ENCODE measurements around the gene SIN3A.
"Not testable (repeated sequence)": the region's sequence is repeated elsewhere in the genome, so short reads cannot be mapped to it uniquely, and the experiment has no call there.

Gene SIN3A

GRCh38 chr15:75443972-75444453 is 7.5 kb downstream of the SIN3A start:
- Histone ChIP-seq H3K36me3 (ENCODE audit: control insufficient read depth in 4 of 4, insufficient read depth in 4 of 4, low read length in 3 of 4) (peaks cover 4 to 38% (median 14%) of the 10 kb centered on the region in 4 experiments), H3K4me1 (ENCODE audit: control extremely low read depth in 1 of 4, control insufficient read depth in 4 of 4, insufficient read depth in 4 of 4, low read length in 3 of 4) (peaks cover under 1 to 13% (median 4%) of the 10 kb centered on the region in 4 experiments)
- POLR2A ChIA-PET = interaction anchor here (0.6 kb wide), 1 partner anchor 832 kb away, joined by 3 read pairs; no protein-coding TSS in a partner anchor
- not testable (repeated sequence) for H3K27ac ChIP-seq (ENCODE audit: insufficient read depth in 1 of 2, low read depth in 1 of 2, low read length in 2 of 2, poor library complexity in 1 of 2, severe bottlenecking in 2 of 2); H3K27me3 ChIP-seq (replicated peaks in 2 of 5; ENCODE audit: control insufficient read depth in 4 of 5, insufficient read depth in 5 of 5, low read length in 4 of 5); H3K9me3 ChIP-seq (ENCODE audit: control extremely low read depth in 1 of 5, control insufficient read depth in 4 of 5, insufficient read depth in 2 of 5, low read depth in 1 of 5, low read length in 4 of 5); H3K4me3 ChIP-seq (ENCODE audit: control insufficient read depth in 1 of 7, extremely low read depth in 1 of 7, insufficient read depth in 4 of 7, low read depth in 2 of 7, low read length in 6 of 7)
- no CpG with 5 or more reads among the region's 8 CpGs for WGBS (ENCODE audit: insufficient coverage)
- DNase-seq = peak in 1 of 3 donors; percentile 8
- CTCF ChIA-PET = interaction anchor here (1.3 kb wide), 1 partner anchor 65 kb away, joined by 3 read pairs; no protein-coding TSS in a partner anchor

- no peak for DNase-seq
- H3K27ac ChIP-seq (ENCODE audit: insufficient read depth in 1 of 2, low read depth in 1 of 2, low read length in 2 of 2, poor library complexity in 1 of 2, severe bottlenecking in 2 of 2) = no peak overlapping the region
- no peaks in the 10 kb centered on the region for H3K27me3 ChIP-seq (replicated peaks in 2 of 5; ENCODE audit: control insufficient read depth in 4 of 5, insufficient read depth in 5 of 5, low read length in 4 of 5)
- no peaks in the 10 kb centered on the region for H3K4me1 ChIP-seq (ENCODE audit: control extremely low read depth in 1 of 4, control insufficient read depth in 4 of 4, insufficient read depth in 4 of 4, low read length in 3 of 4)
- no peaks in the 10 kb centered on the region for H3K9me3 ChIP-seq (ENCODE audit: control extremely low read depth in 1 of 5, control insufficient read depth in 4 of 5, insufficient read depth in 2 of 5, low read depth in 1 of 5, low read length in 4 of 5)
- H3K4me3 ChIP-seq (ENCODE audit: control insufficient read depth in 1 of 7, extremely low read depth in 1 of 7, insufficient read depth in 4 of 7, low read depth in 2 of 7, low read length in 6 of 7) = no peak overlapping the region
- peaks cover 7 to 33% (median 11%) of the 10 kb centered on the region in 4 experiments for H3K36me3 ChIP-seq (ENCODE audit: control insufficient read depth in 4 of 4, insufficient read depth in 4 of 4, low read length in 3 of 4)
- POLR2A ChIA-PET = no interaction called here
- 100% methylated on average over 4 of the region's 4 CpGs for WGBS (ENCODE audit: insufficient coverage)
- CTCF ChIA-PET = no interaction called here
Measured at GRCh38 chr15:75437721-75438120, 13.8 kb downstream of the SIN3A start.

- Histone ChIP-seq H3K36me3 (ENCODE audit: control insufficient read depth in 4 of 4, insufficient read depth in 4 of 4, low read length in 3 of 4) (peaks cover 6 to 33% (median 9%) of the 10 kb centered on the region in 4 experiments), H3K4me3 (ENCODE audit: control insufficient read depth in 1 of 7, extremely low read depth in 1 of 7, insufficient read depth in 4 of 7, low read depth in 2 of 7, low read length in 6 of 7) (no peak overlapping the region), H3K27me3 (replicated peaks in 2 of 5; ENCODE audit: control insufficient read depth in 4 of 5, insufficient read depth in 5 of 5, low read length in 4 of 5) (no peaks in the 10 kb centered on the region), H3K4me1 (ENCODE audit: control extremely low read depth in 1 of 4, control insufficient read depth in 4 of 4, insufficient read depth in 4 of 4, low read length in 3 of 4) (no peaks in the 10 kb centered on the region), H3K27ac (ENCODE audit: insufficient read depth in 1 of 2, low read depth in 1 of 2, low read length in 2 of 2, poor library complexity in 1 of 2, severe bottlenecking in 2 of 2) (no peak overlapping the region), H3K9me3 (ENCODE audit: control extremely low read depth in 1 of 5, control insufficient read depth in 4 of 5, insufficient read depth in 2 of 5, low read depth in 1 of 5, low read length in 4 of 5) (no peaks in the 10 kb centered on the region)
- no peak for DNase-seq
- WGBS (ENCODE audit: insufficient coverage) = 96% methylated on average over 4 of the region's 5 CpGs
- ChIA-PET POLR2A (interaction anchor here (1.2 kb wide), 1 partner anchor 15 kb away, joined by 4 read pairs; the partner anchor contains the start of gene SIN3A), CTCF (interaction anchor here (0.6 to 0.8 kb wide), 3 partner anchors 9 to 35 kb away, joined by 3 to 6 read pairs (median 3); no protein-coding TSS in a partner anchor)
Measured at GRCh38 chr15:75436881-75437280, 14.6 kb downstream of the SIN3A start.

GRCh38 chr15:75431682-75432081 is 19.8 kb downstream of the SIN3A start:
- no peaks in the 10 kb centered on the region for H3K9me3 ChIP-seq (ENCODE audit: control extremely low read depth in 1 of 5, control insufficient read depth in 4 of 5, insufficient read depth in 2 of 5, low read depth in 1 of 5, low read length in 4 of 5)
- CTCF ChIA-PET = interaction anchor here (1.0 to 1.1 kb wide), 2 partner anchors 15 to 17 kb away, joined by 3 read pairs; no protein-coding TSS in a partner anchor
- H3K36me3 ChIP-seq (ENCODE audit: control insufficient read depth in 4 of 4, insufficient read depth in 4 of 4, low read length in 3 of 4) = peaks cover 10 to 51% (median 24%) of the 10 kb centered on the region in 4 experiments
- no CpG with 5 or more reads among the region's 1 CpG for WGBS (ENCODE audit: insufficient coverage)
- no peaks in the 10 kb centered on the region for H3K4me1 ChIP-seq (ENCODE audit: control extremely low read depth in 1 of 4, control insufficient read depth in 4 of 4, insufficient read depth in 4 of 4, low read length in 3 of 4)
- H3K4me3 ChIP-seq (ENCODE audit: control insufficient read depth in 1 of 7, extremely low read depth in 1 of 7, insufficient read depth in 4 of 7, low read depth in 2 of 7, low read length in 6 of 7) = no peak overlapping the region
- no peak for DNase-seq
- no peak overlapping the region for H3K27ac ChIP-seq (ENCODE audit: insufficient read depth in 1 of 2, low read depth in 1 of 2, low read length in 2 of 2, poor library complexity in 1 of 2, severe bottlenecking in 2 of 2)
- POLR2A ChIA-PET = interaction anchor here (0.9 kb wide), 1 partner anchor 21 kb away, joined by 3 read pairs; no protein-coding TSS in a partner anchor
- H3K27me3 ChIP-seq (replicated peaks in 2 of 5; ENCODE audit: control insufficient read depth in 4 of 5, insufficient read depth in 5 of 5, low read length in 4 of 5) = no peaks in the 10 kb centered on the region

GRCh38 chr15:75431270-75431669 is 20.2 kb downstream of the SIN3A start:
- WGBS (ENCODE audit: insufficient coverage) = 100% methylated on average over 1 of the region's 2 CpGs
- peak overlapping the region in 1 of 2 experiments; percentile 55 for H3K27ac ChIP-seq (ENCODE audit: insufficient read depth in 1 of 2, low read depth in 1 of 2, low read length in 2 of 2, poor library complexity in 1 of 2, severe bottlenecking in 2 of 2)
- peaks cover 10 to 53% (median 25%) of the 10 kb centered on the region in 4 experiments for H3K36me3 ChIP-seq (ENCODE audit: control insufficient read depth in 4 of 4, insufficient read depth in 4 of 4, low read length in 3 of 4)
- no peak overlapping the region for H3K4me3 ChIP-seq (ENCODE audit: control insufficient read depth in 1 of 7, extremely low read depth in 1 of 7, insufficient read depth in 4 of 7, low read depth in 2 of 7, low read length in 6 of 7)
- no peaks in the 10 kb centered on the region for H3K27me3 ChIP-seq (replicated peaks in 2 of 5; ENCODE audit: control insufficient read depth in 4 of 5, insufficient read depth in 5 of 5, low read length in 4 of 5)
- DNase-seq = no peak
- H3K4me1 ChIP-seq (ENCODE audit: control extremely low read depth in 1 of 4, control insufficient read depth in 4 of 4, insufficient read depth in 4 of 4, low read length in 3 of 4) = peaks cover 0 to 4% (median 1%) of the 10 kb centered on the region in 4 experiments
- POLR2A ChIA-PET = no interaction called here
- CTCF ChIA-PET = interaction anchor here (1.0 to 1.1 kb wide), 2 partner anchors 15 to 17 kb away, joined by 3 read pairs; no protein-coding TSS in a partner anchor
- H3K9me3 ChIP-seq (ENCODE audit: control extremely low read depth in 1 of 5, control insufficient read depth in 4 of 5, insufficient read depth in 2 of 5, low read depth in 1 of 5, low read length in 4 of 5) = no peaks in the 10 kb centered on the region

GRCh38 chr15:75430259-75430658 is 21.2 kb downstream of the SIN3A start:
- Histone ChIP-seq H3K9me3 (ENCODE audit: control extremely low read depth in 1 of 5, control insufficient read depth in 4 of 5, insufficient read depth in 2 of 5, low read depth in 1 of 5, low read length in 4 of 5) (no peaks in the 10 kb centered on the region), H3K27me3 (replicated peaks in 2 of 5; ENCODE audit: control insufficient read depth in 4 of 5, insufficient read depth in 5 of 5, low read length in 4 of 5) (no peaks in the 10 kb centered on the region), H3K4me3 (ENCODE audit: control insufficient read depth in 1 of 7, extremely low read depth in 1 of 7, insufficient read depth in 4 of 7, low read depth in 2 of 7, low read length in 6 of 7) (no peak overlapping the region), H3K27ac (ENCODE audit: insufficient read depth in 1 of 2, low read depth in 1 of 2, low read length in 2 of 2, poor library complexity in 1 of 2, severe bottlenecking in 2 of 2) (no peak overlapping the region), H3K4me1 (ENCODE audit: control extremely low read depth in 1 of 4, control insufficient read depth in 4 of 4, insufficient read depth in 4 of 4, low read length in 3 of 4) (peaks cover 0 to 7% (median 3%) of the 10 kb centered on the region in 4 experiments), H3K36me3 (ENCODE audit: control insufficient read depth in 4 of 4, insufficient read depth in 4 of 4, low read length in 3 of 4) (peaks cover 8 to 49% (median 22%) of the 10 kb centered on the region in 4 experiments)
- CTCF ChIA-PET = no interaction called here
- DNase-seq = no peak
- WGBS (ENCODE audit: insufficient coverage) = 100% methylated on average over 6 of the region's 7 CpGs
- POLR2A ChIA-PET = no interaction called here

- Histone ChIP-seq H3K4me3 (ENCODE audit: control insufficient read depth in 1 of 7, extremely low read depth in 1 of 7, insufficient read depth in 4 of 7, low read depth in 2 of 7, low read length in 6 of 7) (no peak overlapping the region), H3K9me3 (ENCODE audit: control extremely low read depth in 1 of 5, control insufficient read depth in 4 of 5, insufficient read depth in 2 of 5, low read depth in 1 of 5, low read length in 4 of 5) (no peaks in the 10 kb centered on the region), H3K27me3 (replicated peaks in 2 of 5; ENCODE audit: control insufficient read depth in 4 of 5, insufficient read depth in 5 of 5, low read length in 4 of 5) (no peaks in the 10 kb centered on the region), H3K27ac (ENCODE audit: insufficient read depth in 1 of 2, low read depth in 1 of 2, low read length in 2 of 2, poor library complexity in 1 of 2, severe bottlenecking in 2 of 2) (no peak overlapping the region), H3K36me3 (ENCODE audit: control insufficient read depth in 4 of 4, insufficient read depth in 4 of 4, low read length in 3 of 4) (peaks cover 8 to 43% (median 28%) of the 10 kb centered on the region in 4 experiments), H3K4me1 (ENCODE audit: control extremely low read depth in 1 of 4, control insufficient read depth in 4 of 4, insufficient read depth in 4 of 4, low read length in 3 of 4) (peaks cover 0 to 7% (median 3%) of the 10 kb centered on the region in 4 experiments)
- DNase-seq = no peak
- CTCF ChIA-PET = interaction anchor here (1.5 to 1.6 kb wide), 3 partner anchors 14 to 60 kb away, joined by 3 read pairs; no protein-coding TSS in a partner anchor
- POLR2A ChIA-PET = no interaction called here
- 95% methylated on average over 2 of the region's 3 CpGs for WGBS (ENCODE audit: insufficient coverage)
Measured at GRCh38 chr15:75428152-75428551, 23.3 kb downstream of the SIN3A start.

Data from common myeloid progenitor, CD34-positive (primary cell).